Endothelial cell of umbilical vein (primary cell): Measurements from ENCODE around the gene MDFIC. TPM values are rescaled to one million over a fixed set of nuclear protein-coding genes. Genes with fewer than 3 reads are reported as not detected.

Source experiments
- BruUV-seq: library from RNA; stranded (reverse); fragments of 400-500 nt; replicated peaks from 2 replicates; lab custom pipeline; 2021; lab: Mats Ljungman, UMichigan
- CTCF ChIA-PET: fragments of 300-600, 350-600 bp; sonication (Branson Sonifier 250); formaldehyde crosslinking; loops from one replicate; lab custom pipeline; 2021; ENCODE audit warnings: antibody characterized with exemption, inconsistent platforms; lab: Charles Lee
- POLR2A ChIA-PET: fragments of 300-600, 350-600 bp; sonication (Branson Sonifier 250); formaldehyde crosslinking; loops from one replicate; lab custom pipeline; 2021; ENCODE audit warnings: antibody characterized with exemption, inconsistent platforms; lab: Charles Lee
- DNase-seq: peaks from one replicate; pipeline ENCODE4 v3.0.0-alpha.2; 2011; ENCODE audit warnings: low read depth, low spot score
- FAIRE-seq: peaks from 2 replicates; lab custom pipeline; 2011; peaks lifted over from hg19 to GRCh38; lab: Jason Lieb, UNC
- H2AFZ ChIP-seq: 2 replicates; pipeline ENCODE4 v1.6.0; 2012; ENCODE audit warnings: low read depth, low read length, control low read depth, inconsistent platforms
- H3K27ac ChIP-seq: 2 replicates; pipeline ENCODE4 v1.5.1; 2011; ENCODE audit warnings: low read depth, mild to moderate bottlenecking, control low read depth, low read length, moderate library complexity; ENCODE audit not compliant: insufficient read depth
- H3K27me3 ChIP-seq, 2 experiments: 2 replicates each; pipeline versions ENCODE4 v1.6.0 to v1.6.1; 2011; ENCODE audit warnings: low read length in 2 of 2, mixed read lengths in 1 of 2; ENCODE audit not compliant: control insufficient read depth in 2 of 2, insufficient read depth in 2 of 2
- H3K36me3 ChIP-seq, 2 experiments: 2 replicates in 1 of 2; 3 replicates in 1 of 2; pipeline ENCODE4 v1.5.1; 2011; ENCODE audit warnings: low read length in 2 of 2, mild to moderate bottlenecking in 1 of 2, moderate library complexity in 1 of 2; ENCODE audit not compliant: control insufficient read depth in 2 of 2, insufficient read depth in 2 of 2; ENCODE audit errors: extremely low read depth in 1 of 2
- H3K4me1 ChIP-seq: 3 replicates; pipeline ENCODE4 v1.5.1; 2011; ENCODE audit warnings: mild to moderate bottlenecking, low read length; ENCODE audit not compliant: control insufficient read depth, insufficient read depth; ENCODE audit errors: extremely low read depth
- H3K4me2 ChIP-seq: 2 replicates; pipeline ENCODE4 v1.6.1; 2011; ENCODE audit warnings: low read length, control low read depth, mixed read lengths; ENCODE audit not compliant: insufficient read depth
- H3K4me3 ChIP-seq, 3 experiments: fragments of 200-600 bp in 1 of 3; sonication (generic), shearing (Covaris generic) in 1 of 3; replicated peaks in 1 of 3; 2 replicates each; pipeline ENCODE4 v1.5.1; 2011 to 2016; ENCODE audit warnings: control low read depth in 3 of 3, low read length in 3 of 3, mild to moderate bottlenecking in 2 of 3, inconsistent platforms in 1 of 3, low read depth in 1 of 3, moderate library complexity in 1 of 3; ENCODE audit not compliant: insufficient read depth in 1 of 3
- H3K79me2 ChIP-seq: 2 replicates; pipeline ENCODE4 v1.6.0; 2012; ENCODE audit warnings: low read length, inconsistent platforms; ENCODE audit not compliant: control insufficient read depth, insufficient read depth
- H3K9ac ChIP-seq: replicated peaks from 2 replicates; pipeline ENCODE3; 2011; ENCODE audit warnings: low read length, control low read depth; ENCODE audit not compliant: insufficient read depth; ENCODE audit errors: extremely low read depth
- H3K9me1 ChIP-seq: replicated peaks from 3 replicates; pipeline ENCODE4 v1.6.0; 2011; ENCODE audit warnings: mild to moderate bottlenecking, low read length; ENCODE audit not compliant: control insufficient read depth, insufficient read depth; ENCODE audit errors: extremely low read depth
- H3K9me3 ChIP-seq: replicated peaks from 2 replicates; pipeline ENCODE4 v1.5.1; 2012; ENCODE audit warnings: low read length, inconsistent platforms; ENCODE audit not compliant: control insufficient read depth, insufficient read depth
- H4K20me1 ChIP-seq: replicated peaks from 2 replicates; pipeline ENCODE3; 2011; ENCODE audit warnings: mild to moderate bottlenecking, low read length; ENCODE audit not compliant: control insufficient read depth, insufficient read depth; ENCODE audit errors: extremely low read depth
- EZH2 ChIP-seq: IDR thresholded peaks from 2 replicates; pipeline ENCODE4 v1.6.1; 2012; ENCODE audit warnings: borderline replicate concordance, low read depth, mild to moderate bottlenecking, moderate library complexity, low read length, inconsistent platforms; ENCODE audit not compliant: severe bottlenecking
- FOS ChIP-seq: IDR thresholded peaks from 2 replicates; pipeline ENCODE4 v1.6.1; 2011; ENCODE audit warnings: mild to moderate bottlenecking, low read length, moderate library complexity, borderline replicate concordance; ENCODE audit not compliant: insufficient read depth
- GATA2 ChIP-seq: IDR thresholded peaks from 2 replicates; pipeline ENCODE4 v1.7.0; 2011; ENCODE audit warnings: low read depth, mild to moderate bottlenecking, moderate library complexity, mixed read lengths, low read length; ENCODE audit not compliant: insufficient read length, insufficient read depth
- JUN ChIP-seq: IDR thresholded peaks from 2 replicates; pipeline ENCODE4 v1.6.1; 2011; ENCODE audit warnings: borderline replicate concordance, low read depth; ENCODE audit not compliant: insufficient read length, insufficient read depth
- MYC ChIP-seq: IDR thresholded peaks from one replicate; pipeline ENCODE4 v1.6.1; 2011; ENCODE audit warnings: mild to moderate bottlenecking, low read depth, low read length
- POLR2A ChIP-seq: IDR thresholded peaks from 2 replicates; pipeline ENCODE4 v1.6.1; 2012; ENCODE audit warnings: low read depth, mild to moderate bottlenecking, control low read depth, low read length
- POLR2AphosphoS5 ChIP-seq: IDR thresholded peaks from 2 replicates; pipeline ENCODE4 v1.6.1; 2012; ENCODE audit warnings: low read depth, mild to moderate bottlenecking, control low read depth, low read length, moderate library complexity; ENCODE audit not compliant: insufficient read depth
- dilution Hi-C: fragments of 300-500 bp; cut with MboI; formaldehyde crosslinking; loops from one replicate; pipeline ENCODE4 v1.15.0; 2019; ENCODE audit warnings: low sequenced_read_pairs; ENCODE audit not compliant: extremely low pct_ligation_motif_present
- intact Hi-C: fragments of 100-400 bp; cut with micrococcal nuclease; formaldehyde crosslinking; loops from one replicate; pipeline ENCODE4 v1.10.0; 2022
- polyA plus RNA-seq, 4 experiments: library from polyadenylated mRNA; depleted of rRNA in 3 of 4; stranded (reverse) in 3 of 4; unstranded in 1 of 4; fragments of >200 nt; gene quantifications; 2 replicates each; pipeline versions ENCODE4 v1.2.1 to v1.2.3, GENCODE V29; 2011 to 2012; ENCODE audit warnings: missing spikeins in 1 of 4
- total RNA-seq: library from RNA; stranded (reverse); gene quantifications from 2 replicates; pipeline ENCODE4 v1.2.3, GENCODE V29; 2021
- TF ChIP-seq, protein P1 (sequence below): IDR thresholded peaks from 2 replicates; pipeline ENCODE4 v1.6.1; 2011; ENCODE audit not compliant: insufficient read depth, insufficient read length
- TF ChIP-seq, protein P2 (sequence below), 2 donors: IDR thresholded peaks; 1 replicate in 1 of 2; 2 replicates in 1 of 2; pipeline ENCODE4 v1.5.1; 2011; ENCODE audit warnings: low read length in 2 of 2, mild to moderate bottlenecking in 2 of 2, moderate library complexity in 2 of 2, control low read depth in 1 of 2, inconsistent platforms in 1 of 2, low read depth in 1 of 2; ENCODE audit not compliant: insufficient read depth in 1 of 2; ENCODE audit errors: extremely low read depth in 1 of 2

MDFIC gene
- total and polyA plus RNA-seq, 2 donors (not counting 3 experiments of a cell fraction or from before 2014, with no cell fraction given), result 6.5 to 14.2 TPM

DNA sequence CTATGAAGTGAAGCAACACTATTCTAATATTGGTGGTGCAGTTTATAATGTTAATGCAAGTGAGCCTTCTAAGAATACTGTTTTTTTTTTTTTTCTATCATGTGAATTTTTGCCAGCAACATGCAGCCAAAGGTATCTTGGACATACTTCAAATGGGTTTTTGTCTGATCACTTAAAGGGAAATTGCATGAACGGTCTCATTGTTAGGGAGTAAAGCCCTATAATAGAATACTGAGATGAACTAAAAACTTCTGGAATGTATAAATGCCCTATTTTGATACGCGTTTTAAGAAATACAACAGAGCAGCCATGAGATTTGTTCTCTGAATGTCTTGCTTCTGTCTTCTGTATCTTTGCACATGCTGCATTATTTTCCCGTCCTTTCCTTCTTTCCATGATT is 10.5 kb upstream of the MDFIC start:
- dilution Hi-C loops, result no loop called here
- Histone ChIP-seq H3K9ac (no peak overlapping the region), H3K36me3 (no peaks in the 10 kb centered on the region), H3K27ac (no peak overlapping the region), H2AFZ (no peak overlapping the region), H4K20me1 (no peaks in the 10 kb centered on the region), H3K27me3 (peaks cover 0 to 1% of the 10 kb centered on the region in 2 experiments), H3K79me2 (no peaks in the 10 kb centered on the region), H3K9me1 (no peaks in the 10 kb centered on the region), H3K4me3 (no peak overlapping the region), H3K4me2 (no peak overlapping the region), H3K4me1 (no peaks in the 10 kb centered on the region), H3K9me3 (no peaks in the 10 kb centered on the region)
- DNase-seq (no peak), FAIRE-seq (no peak)
- POLR2A ChIA-PET, result no interaction called here
- no TSS peak for BruUV-seq
- TF ChIP-seq POLR2AphosphoS5, result no peak
- no peak for TF ChIP-seq JUN
- no peak for TF ChIP-seq POLR2A
- TF ChIP-seq GATA2, result no peak
- TF ChIP-seq, protein P1, sequence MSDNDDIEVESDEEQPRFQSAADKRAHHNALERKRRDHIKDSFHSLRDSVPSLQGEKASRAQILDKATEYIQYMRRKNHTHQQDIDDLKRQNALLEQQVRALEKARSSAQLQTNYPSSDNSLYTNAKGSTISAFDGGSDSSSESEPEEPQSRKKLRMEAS, result no peak
- no peak for TF ChIP-seq FOS
- TF ChIP-seq MYC, result no peak
- no peak for TF ChIP-seq EZH2
- TF ChIP-seq, protein P2, sequence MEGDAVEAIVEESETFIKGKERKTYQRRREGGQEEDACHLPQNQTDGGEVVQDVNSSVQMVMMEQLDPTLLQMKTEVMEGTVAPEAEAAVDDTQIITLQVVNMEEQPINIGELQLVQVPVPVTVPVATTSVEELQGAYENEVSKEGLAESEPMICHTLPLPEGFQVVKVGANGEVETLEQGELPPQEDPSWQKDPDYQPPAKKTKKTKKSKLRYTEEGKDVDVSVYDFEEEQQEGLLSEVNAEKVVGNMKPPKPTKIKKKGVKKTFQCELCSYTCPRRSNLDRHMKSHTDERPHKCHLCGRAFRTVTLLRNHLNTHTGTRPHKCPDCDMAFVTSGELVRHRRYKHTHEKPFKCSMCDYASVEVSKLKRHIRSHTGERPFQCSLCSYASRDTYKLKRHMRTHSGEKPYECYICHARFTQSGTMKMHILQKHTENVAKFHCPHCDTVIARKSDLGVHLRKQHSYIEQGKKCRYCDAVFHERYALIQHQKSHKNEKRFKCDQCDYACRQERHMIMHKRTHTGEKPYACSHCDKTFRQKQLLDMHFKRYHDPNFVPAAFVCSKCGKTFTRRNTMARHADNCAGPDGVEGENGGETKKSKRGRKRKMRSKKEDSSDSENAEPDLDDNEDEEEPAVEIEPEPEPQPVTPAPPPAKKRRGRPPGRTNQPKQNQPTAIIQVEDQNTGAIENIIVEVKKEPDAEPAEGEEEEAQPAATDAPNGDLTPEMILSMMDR (IDR thresholded peaks at IDR 0.05; ENCODE audit: extremely low read depth in 1 of 2, insufficient read depth in 1 of 2, low read depth in 1 of 2, low read length in 2 of 2), result no peak
- CTCF ChIA-PET, result no interaction called here
- intact Hi-C loops, result no loop called here
